ENCODE measurements around the gene WDR93.

GRCh38 chr15:89704411-89704810 is 13.8 kb downstream of the WDR93 start:
- TF ChIP-seq CTCF (IDR thresholded peaks at IDR 0.05) (no peak), ZFX (IDR thresholded peaks at IDR 0.05; ENCODE audit: borderline replicate concordance) (no peak)
